Nephron (organoid): ENCODE measurements around the gene IFITM2.

Source experiments
- H3K27ac Mint-ChIP-seq, 3 experiments: 2 replicates each; pipeline ENCODE4 v1.8.0; 2020; ENCODE audit warnings: mixed read lengths in 3 of 3, mild to moderate bottlenecking in 2 of 3, moderate library complexity in 1 of 3
- H3K27me3 Mint-ChIP-seq: 2 replicates; pipeline ENCODE4 v1.8.0; 2021; ENCODE audit warnings: low read depth, mild to moderate bottlenecking, moderate library complexity, mixed read lengths
- H3K36me3 Mint-ChIP-seq: 2 replicates; pipeline ENCODE4 v1.8.0; 2020; ENCODE audit warnings: low read depth, mixed read lengths
- H3K4me1 Mint-ChIP-seq: 2 replicates; pipeline ENCODE4 v1.8.0; 2020; ENCODE audit warnings: mixed read lengths
- H3K4me3 Mint-ChIP-seq, 3 experiments: 2 replicates each; pipeline ENCODE4 v1.8.0; 2020; ENCODE audit warnings: mild to moderate bottlenecking in 3 of 3, mixed read lengths in 3 of 3, moderate library complexity in 2 of 3
- H3K9me3 Mint-ChIP-seq: 2 replicates; pipeline ENCODE4 v1.8.0; 2020; ENCODE audit warnings: mixed read lengths
- CTCF ChIP-seq, 3 experiments: fragments of 200-600 bp; sonication (generic); IDR thresholded peaks; one replicate each; pipeline ENCODE4 v1.5.0; 2021; ENCODE audit warnings: antibody characterized with exemption in 3 of 3; ENCODE audit not compliant: unreplicated experiment in 3 of 3

Gene IFITM2

GRCh38 chr11:276219-276618 lies 31.4 kb upstream of the IFITM2 start:
- H3K27ac Mint-ChIP-seq: no peak overlapping the region
- H3K4me1 Mint-ChIP-seq: no peaks in the 10 kb centered on the region
- H3K27me3 Mint-ChIP-seq: peaks cover 5% of the 10 kb centered on the region
- H3K36me3 Mint-ChIP-seq: no peaks in the 10 kb centered on the region
- TF ChIP-seq CTCF (IDR thresholded peaks at IDR 0.05; ENCODE audit: unreplicated experiment in 3 of 3): no peak
- H3K9me3 Mint-ChIP-seq: peaks cover 7% of the 10 kb centered on the region
- H3K4me3 Mint-ChIP-seq: no peak overlapping the region

- no peak within 1 kb of the TSS for H3K4me3 Mint-ChIP-seq
- no peaks in the 10 kb centered on the region for H3K36me3 Mint-ChIP-seq
- H3K9me3 Mint-ChIP-seq: peaks cover 7% of the 10 kb centered on the region
- peaks cover 5% of the 10 kb centered on the region for H3K4me1 Mint-ChIP-seq
- H3K27me3 Mint-ChIP-seq: peaks cover 9% of the 10 kb centered on the region
- H3K27ac Mint-ChIP-seq: no peak within 1 kb of the TSS
- TF ChIP-seq CTCF (IDR thresholded peaks at IDR 0.05; ENCODE audit: unreplicated experiment in 3 of 3): no peak
These were observed 29.3 kb upstream of the IFITM2 start, which contains the start of gene NLRP6 for GRCh38 chr11:278001-278951. Gene NLRP6, plus strand, starts transcription at chr11:278407. Its CDS starts 163 bp downstream, at chr11:278570.

GRCh38 chr11:279040-279965 lies 28.3 kb upstream of the IFITM2 start:
- Mint-ChIP-seq H3K4me1 (peaks cover 11% of the 10 kb centered on the region), H3K4me3 (no peak overlapping the region), H3K27ac (no peak overlapping the region), H3K9me3 (peaks cover 7% of the 10 kb centered on the region), H3K27me3 (peaks cover 9% of the 10 kb centered on the region), H3K36me3 (no peaks in the 10 kb centered on the region)
- no peak for TF ChIP-seq CTCF (IDR thresholded peaks at IDR 0.05; ENCODE audit: unreplicated experiment in 3 of 3)

- Mint-ChIP-seq H3K9me3 (peaks cover 7% of the 10 kb centered on the region), H3K27me3 (peaks cover 9% of the 10 kb centered on the region), H3K4me3 (no peak overlapping the region), H3K4me1 (peaks cover 11% of the 10 kb centered on the region), H3K27ac (no peak overlapping the region), H3K36me3 (no peaks in the 10 kb centered on the region)
- TF ChIP-seq CTCF (IDR thresholded peaks at IDR 0.05; ENCODE audit: unreplicated experiment in 3 of 3): no peak
These were observed 27.5 kb upstream of the IFITM2 start for GRCh38 chr11:279966-280705.

- Mint-ChIP-seq H3K4me1 (peaks cover 11% of the 10 kb centered on the region), H3K27me3 (peaks cover 9% of the 10 kb centered on the region), H3K36me3 (no peaks in the 10 kb centered on the region), H3K4me3 (no peak overlapping the region), H3K9me3 (peaks cover 6% of the 10 kb centered on the region), H3K27ac (no peak overlapping the region)
- no peak for TF ChIP-seq CTCF (IDR thresholded peaks at IDR 0.05; ENCODE audit: unreplicated experiment in 3 of 3)
These were observed 26.7 kb upstream of the IFITM2 start for GRCh38 chr11:280706-281485.
